ENCODE measurements around the gene TTC28.

- TF ChIP-seq ZNF513 (tag by site-specific recombination; IDR thresholded peaks at IDR 0.05) (no peak), PRDM4 (tag by site-specific recombination; IDR thresholded peaks at IDR 0.05) (no peak), ZSCAN4 (tag by site-specific recombination; IDR thresholded peaks at IDR 0.05) (no peak), ZNF701 (tag by site-specific recombination; IDR thresholded peaks at IDR 0.05) (no peak), REST (tag by site-specific recombination; IDR thresholded peaks at IDR 0.05) (no peak), ZNF10 (tag by site-specific recombination; IDR thresholded peaks at IDR 0.05) (no peak), GLI2 (tag by site-specific recombination; IDR thresholded peaks at IDR 0.05; ENCODE audit: borderline replicate concordance, low read depth) (no peak), CTCF (tag by site-specific recombination; IDR thresholded peaks at IDR 0.05) (no peak), ZBTB44 (tag by site-specific recombination; IDR thresholded peaks at IDR 0.05) (no peak), ZNF146 (tag by site-specific recombination; IDR thresholded peaks at IDR 0.05) (no peak), ZNF610 (tag by site-specific recombination; IDR thresholded peaks at IDR 0.05; ENCODE audit: borderline replicate concordance) (no peak)
Measured at GRCh38 chr22:28000361-28000760, 679.3 kb downstream of the TTC28 start.

Data from HEK293 (cell line).